Measurements from ENCODE around the gene LUC7L. TPM values are rescaled to one million over a fixed set of nuclear protein-coding genes. Genes with fewer than 3 reads are reported as not detected.
"Not testable (repeated sequence)": the region's sequence is repeated elsewhere in the genome, so short reads cannot be mapped to it uniquely, and the experiment has no call there.

LUC7L gene
- total and polyA plus RNA-seq, 4 experiments from 2014 or later = 5.1 to 157 (median 80.1) TPM

- Mint-ChIP-seq H3K27me3 (peaks cover 38 to 44% of the 10 kb centered on the region in 2 donors), H3K4me3 (peak overlapping the region in 4 of 8 donors; percentile 7 to 64 (median 54)), H3K4me1 (peaks cover 4 to 27% (median 15%) of the 10 kb centered on the region in 4 donors)
- DNase-seq; H3K9me3 ChIP-seq (ENCODE audit: control insufficient read depth in 1 of 2, low read length in 2 of 2); POLR2A ChIA-PET (ENCODE audit: partially characterized antibody); H3K9me3 Mint-ChIP-seq; H3K4me3 ChIP-seq (ENCODE audit: low read length in 2 of 2); intact Hi-C loops (cut with micrococcal nuclease); H3K36me3 ChIP-seq (ENCODE audit: insufficient read depth, low read length); H3K27ac ChIP-seq (ENCODE audit: low read depth, low read length); H3K4me1 ChIP-seq (ENCODE audit: insufficient read depth, low read length); CTCF ChIA-PET (ENCODE audit: partially characterized antibody); H3K36me3 Mint-ChIP-seq; H3K27ac Mint-ChIP-seq: not testable (repeated sequence)
- peaks cover 26% of the 10 kb centered on the region for H3K27me3 ChIP-seq (ENCODE audit: insufficient read depth, low read length)
Observed at GRCh38 chr16:173928-174769, 55.1 kb downstream of the LUC7L start.

DNA sequence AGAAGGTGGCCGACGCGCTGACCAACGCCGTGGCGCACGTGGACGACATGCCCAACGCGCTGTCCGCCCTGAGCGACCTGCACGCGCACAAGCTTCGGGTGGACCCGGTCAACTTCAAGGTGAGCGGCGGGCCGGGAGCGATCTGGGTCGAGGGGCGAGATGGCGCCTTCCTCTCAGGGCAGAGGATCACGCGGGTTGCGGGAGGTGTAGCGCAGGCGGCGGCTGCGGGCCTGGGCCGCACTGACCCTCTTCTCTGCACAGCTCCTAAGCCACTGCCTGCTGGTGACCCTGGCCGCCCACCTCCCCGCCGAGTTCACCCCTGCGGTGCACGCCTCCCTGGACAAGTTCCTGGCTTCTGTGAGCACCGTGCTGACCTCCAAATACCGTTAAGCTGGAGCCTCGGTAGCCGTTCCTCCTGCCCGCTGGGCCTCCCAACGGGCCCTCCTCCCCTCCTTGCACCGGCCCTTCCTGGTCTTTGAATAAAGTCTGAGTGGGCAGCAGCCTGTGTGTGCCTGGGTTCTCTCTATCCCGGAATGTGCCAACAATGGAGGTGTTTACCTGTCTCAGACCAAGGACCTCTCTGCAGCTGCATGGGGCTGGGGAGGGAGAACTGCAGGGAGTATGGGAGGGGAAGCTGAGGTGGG is 55.9 kb downstream of the LUC7L start:
- peaks cover 4 to 32% (median 15%) of the 10 kb centered on the region in 4 donors for H3K4me1 Mint-ChIP-seq
- H3K9me3 Mint-ChIP-seq; H3K36me3 Mint-ChIP-seq; H3K27ac ChIP-seq (ENCODE audit: low read depth, low read length); DNase-seq; CTCF ChIA-PET (ENCODE audit: partially characterized antibody); H3K9me3 ChIP-seq (ENCODE audit: control insufficient read depth in 1 of 2, low read length in 2 of 2); POLR2A ChIA-PET (ENCODE audit: partially characterized antibody); H3K36me3 ChIP-seq (ENCODE audit: insufficient read depth, low read length); H3K4me3 ChIP-seq (ENCODE audit: low read length in 2 of 2); intact Hi-C loops (cut with micrococcal nuclease); H3K4me1 ChIP-seq (ENCODE audit: insufficient read depth, low read length); H3K27ac Mint-ChIP-seq: not testable (repeated sequence)
- H3K27me3 Mint-ChIP-seq = peaks cover 41 to 48% of the 10 kb centered on the region in 2 donors
- peak overlapping the region in 4 of 8 donors; percentile 24 to 61 (median 44) for H3K4me3 Mint-ChIP-seq
- H3K27me3 ChIP-seq (ENCODE audit: insufficient read depth, low read length) = peaks cover 26% of the 10 kb centered on the region

DNA sequence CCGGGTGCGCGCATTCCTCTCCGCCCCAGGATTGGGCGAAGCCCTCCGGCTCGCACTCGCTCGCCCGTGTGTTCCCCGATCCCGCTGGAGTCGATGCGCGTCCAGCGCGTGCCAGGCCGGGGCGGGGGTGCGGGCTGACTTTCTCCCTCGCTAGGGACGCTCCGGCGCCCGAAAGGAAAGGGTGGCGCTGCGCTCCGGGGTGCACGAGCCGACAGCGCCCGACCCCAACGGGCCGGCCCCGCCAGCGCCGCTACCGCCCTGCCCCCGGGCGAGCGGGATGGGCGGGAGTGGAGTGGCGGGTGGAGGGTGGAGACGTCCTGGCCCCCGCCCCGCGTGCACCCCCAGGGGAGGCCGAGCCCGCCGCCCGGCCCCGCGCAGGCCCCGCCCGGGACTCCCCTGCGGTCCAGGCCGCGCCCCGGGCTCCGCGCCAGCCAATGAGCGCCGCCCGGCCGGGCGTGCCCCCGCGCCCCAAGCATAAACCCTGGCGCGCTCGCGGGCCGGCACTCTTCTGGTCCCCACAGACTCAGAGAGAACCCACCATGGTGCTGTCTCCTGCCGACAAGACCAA is 56.8 kb downstream of the LUC7L start, which contains the start of gene HBA2:
HBA2 (plus strand) TSS at position 503 of the 568 bp plus-strand sequence; CDS start at position 540, 37 bp downstream.
- intact Hi-C loops (cut with micrococcal nuclease); H3K27ac ChIP-seq (ENCODE audit: low read depth, low read length); H3K36me3 ChIP-seq (ENCODE audit: insufficient read depth, low read length); H3K9me3 Mint-ChIP-seq; H3K36me3 Mint-ChIP-seq; POLR2A ChIA-PET (ENCODE audit: partially characterized antibody); H3K4me1 ChIP-seq (ENCODE audit: insufficient read depth, low read length); DNase-seq; H3K27ac Mint-ChIP-seq; CTCF ChIA-PET (ENCODE audit: partially characterized antibody); H3K9me3 ChIP-seq (ENCODE audit: control insufficient read depth in 1 of 2, low read length in 2 of 2); H3K4me3 ChIP-seq (ENCODE audit: low read length in 2 of 2): not testable (repeated sequence)
- H3K27me3 ChIP-seq (ENCODE audit: insufficient read depth, low read length) = peaks cover 26% of the 10 kb centered on the region
- H3K4me1 Mint-ChIP-seq = peaks cover 4 to 27% (median 10%) of the 10 kb centered on the region in 4 donors
- peaks cover 42% of the 10 kb centered on the region in 2 donors for H3K27me3 Mint-ChIP-seq
- peak within 1 kb of the TSS in 6 of 8 donors; percentile 8 to 61 (median 44) for H3K4me3 Mint-ChIP-seq

GRCh38 chr16:170788-171187 is 58.5 kb downstream of the LUC7L start:
- Mint-ChIP-seq H3K27me3 (peaks cover 49 to 50% of the 10 kb centered on the region in 2 donors), H3K4me3 (peak overlapping the region in 1 of 8 donors; percentile 1), H3K27ac (peak overlapping the region in 1 of 7 donors; percentile 32), H3K36me3 (no peaks in the 10 kb centered on the region), H3K4me1 (peaks cover 5 to 24% (median 12%) of the 10 kb centered on the region in 4 donors), H3K9me3 (peaks cover 0 to 1% (median 0%) of the 10 kb centered on the region in 8 donors)
- Histone ChIP-seq H3K27me3 (ENCODE audit: insufficient read depth, low read length) (peaks cover 34% of the 10 kb centered on the region), H3K27ac (ENCODE audit: low read depth, low read length) (no peak overlapping the region), H3K36me3 (ENCODE audit: insufficient read depth, low read length) (no peaks in the 10 kb centered on the region), H3K4me1 (ENCODE audit: insufficient read depth, low read length) (peaks cover 13% of the 10 kb centered on the region), H3K9me3 (ENCODE audit: control insufficient read depth in 1 of 2, low read length in 2 of 2) (no peaks in the 10 kb centered on the region), H3K4me3 (ENCODE audit: low read length in 2 of 2) (no peak overlapping the region)
- ChIA-PET POLR2A (ENCODE audit: partially characterized antibody) (no interaction called here), CTCF (ENCODE audit: partially characterized antibody) (no interaction called here)
- DNase-seq = no peak
- intact Hi-C loops (cut with micrococcal nuclease) = no loop called here

DNA sequence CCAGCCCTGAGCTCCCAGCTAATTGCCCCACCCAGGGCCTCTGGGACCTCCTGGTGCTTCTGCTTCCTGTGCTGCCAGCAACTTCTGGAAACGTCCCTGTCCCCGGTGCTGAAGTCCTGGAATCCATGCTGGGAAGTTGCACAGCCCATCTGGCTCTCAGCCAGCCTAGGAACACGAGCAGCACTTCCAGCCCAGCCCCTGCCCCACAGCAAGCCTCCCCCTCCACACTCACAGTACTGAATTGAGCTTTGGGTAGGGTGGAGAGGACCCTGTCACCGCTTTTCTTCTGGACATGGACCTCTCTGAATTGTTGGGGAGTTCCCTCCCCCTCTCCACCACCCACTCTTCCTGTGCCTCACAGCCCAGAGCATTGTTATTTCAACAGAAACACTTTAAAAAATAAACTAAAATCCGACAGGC is 59.2 kb downstream of the LUC7L start:
- intact Hi-C loops (cut with micrococcal nuclease); H3K9me3 ChIP-seq (ENCODE audit: control insufficient read depth in 1 of 2, low read length in 2 of 2); DNase-seq; H3K36me3 ChIP-seq (ENCODE audit: insufficient read depth, low read length); CTCF ChIA-PET (ENCODE audit: partially characterized antibody); H3K4me3 Mint-ChIP-seq; H3K27ac Mint-ChIP-seq; H3K36me3 Mint-ChIP-seq; H3K9me3 Mint-ChIP-seq; H3K27ac ChIP-seq (ENCODE audit: low read depth, low read length); POLR2A ChIA-PET (ENCODE audit: partially characterized antibody); H3K4me3 ChIP-seq (ENCODE audit: low read length in 2 of 2): not testable (repeated sequence)
- peaks cover 20% of the 10 kb centered on the region for H3K4me1 ChIP-seq (ENCODE audit: insufficient read depth, low read length)
- peaks cover 34% of the 10 kb centered on the region for H3K27me3 ChIP-seq (ENCODE audit: insufficient read depth, low read length)
- peaks cover 46 to 47% of the 10 kb centered on the region in 2 donors for H3K27me3 Mint-ChIP-seq
- peaks cover 4 to 24% (median 13%) of the 10 kb centered on the region in 4 donors for H3K4me1 Mint-ChIP-seq

DNA sequence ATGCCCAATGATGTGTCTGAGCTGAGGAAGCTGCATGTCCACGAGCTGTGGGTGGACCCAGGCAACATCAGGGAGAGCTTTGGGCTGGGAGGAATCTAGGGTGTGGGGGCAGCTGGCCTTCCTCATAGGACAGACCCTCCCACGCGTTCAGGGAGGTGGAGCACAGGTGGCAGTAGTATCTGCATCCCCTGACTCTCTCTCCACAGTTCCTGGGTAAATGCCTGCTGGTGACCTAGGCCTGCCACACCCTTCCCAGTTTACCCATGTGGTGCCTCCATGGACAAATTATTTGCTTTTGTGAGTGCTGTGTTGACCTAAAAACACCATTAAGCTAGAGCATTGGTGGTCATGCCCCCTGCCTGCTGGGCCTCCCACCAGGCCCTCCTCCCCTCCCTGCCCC is 60.2 kb downstream of the LUC7L start:
- no peak overlapping the region for H3K4me3 ChIP-seq (ENCODE audit: low read length in 2 of 2)
- Mint-ChIP-seq H3K36me3 (no peaks in the 10 kb centered on the region), H3K27ac (no peak overlapping the region), H3K27me3 (peaks cover 38% of the 10 kb centered on the region in 2 donors), H3K4me1 (peaks cover 2 to 15% (median 8%) of the 10 kb centered on the region in 4 donors), H3K9me3 (peaks cover 0 to 1% (median 0%) of the 10 kb centered on the region in 8 donors), H3K4me3 (no peak overlapping the region)
- H3K9me3 ChIP-seq (ENCODE audit: control insufficient read depth in 1 of 2, low read length in 2 of 2) = no peaks in the 10 kb centered on the region
- H3K36me3 ChIP-seq (ENCODE audit: insufficient read depth, low read length) = no peaks in the 10 kb centered on the region
- peaks cover 22% of the 10 kb centered on the region for H3K4me1 ChIP-seq (ENCODE audit: insufficient read depth, low read length)
- H3K27ac ChIP-seq (ENCODE audit: low read depth, low read length) = no peak overlapping the region
- POLR2A ChIA-PET (ENCODE audit: partially characterized antibody) = no interaction called here
- CTCF ChIA-PET (ENCODE audit: partially characterized antibody) = interaction anchor here (1.0 to 1.2 kb wide), 2 partner anchors 63 to 193 kb away, joined by 3 read pairs; no protein-coding TSS in a partner anchor
- DNase-seq = no peak
- H3K27me3 ChIP-seq (ENCODE audit: insufficient read depth, low read length) = peaks cover 29% of the 10 kb centered on the region
- intact Hi-C loops (cut with micrococcal nuclease) = no loop called here

GRCh38 chr16:168424-168823 is 60.8 kb downstream of the LUC7L start:
- H3K27ac ChIP-seq (ENCODE audit: low read depth, low read length) = no peak overlapping the region
- H3K36me3 ChIP-seq (ENCODE audit: insufficient read depth, low read length) = no peaks in the 10 kb centered on the region
- Mint-ChIP-seq H3K9me3 (peaks cover 0 to 1% (median 0%) of the 10 kb centered on the region in 8 donors), H3K4me1 (peaks cover 1 to 15% (median 7%) of the 10 kb centered on the region in 4 donors), H3K27me3 (peaks cover 36 to 38% of the 10 kb centered on the region in 2 donors), H3K4me3 (no peak overlapping the region), H3K36me3 (no peaks in the 10 kb centered on the region), H3K27ac (no peak overlapping the region)
- no peak overlapping the region for H3K4me3 ChIP-seq (ENCODE audit: low read length in 2 of 2)
- ChIA-PET POLR2A (ENCODE audit: partially characterized antibody) (no interaction called here), CTCF (ENCODE audit: partially characterized antibody) (interaction anchor here (1.0 to 1.2 kb wide), 4 partner anchors 14 to 194 kb away, joined by 3 read pairs; no protein-coding TSS in a partner anchor)
- H3K4me1 ChIP-seq (ENCODE audit: insufficient read depth, low read length) = peaks cover 22% of the 10 kb centered on the region
- intact Hi-C loops (cut with micrococcal nuclease) = no loop called here
- H3K27me3 ChIP-seq (ENCODE audit: insufficient read depth, low read length) = peaks cover 29% of the 10 kb centered on the region
- DNase-seq = no peak
- H3K9me3 ChIP-seq (ENCODE audit: control insufficient read depth in 1 of 2, low read length in 2 of 2) = no peaks in the 10 kb centered on the region

Data from CD4-positive, alpha-beta memory T cell (primary cell).